ENCODE results near the gene AP5B1.
"Not testable (repeated sequence)": the region's sequence is repeated elsewhere in the genome, so short reads cannot be mapped to it uniquely, and the experiment has no call there.

The AP5B1 gene

GRCh38 chr11:65766535-65766934 lies 14.2 kb downstream of the AP5B1 start:
- Mint-ChIP-seq H3K9me3 (no peaks in the 10 kb centered on the region), H3K4me3 (no peak overlapping the region), H3K27me3 (no peaks in the 10 kb centered on the region), H3K4me1 (peaks cover 8% of the 10 kb centered on the region), H3K27ac (no peak overlapping the region)
- DNase-seq, result no peak
- no peak for ATAC-seq

- no peak for ATAC-seq
- Mint-ChIP-seq H3K4me3 (no peak overlapping the region), H3K27ac (no peak overlapping the region), H3K4me1 (peaks cover under 1% of the 10 kb centered on the region), H3K9me3 (no peaks in the 10 kb centered on the region), H3K27me3 (peaks cover 15% of the 10 kb centered on the region)
- no peak for DNase-seq
Observed at GRCh38 chr11:65764434-65764833, 16.3 kb downstream of the AP5B1 start.

GRCh38 chr11:65762816-65763215 lies 18.0 kb downstream of the AP5B1 start:
- DNase-seq, result not testable (repeated sequence)
- H3K27me3 Mint-ChIP-seq, result peaks cover 17% of the 10 kb centered on the region

GRCh38 chr11:65762169-65762568 lies 18.6 kb downstream of the AP5B1 start:
- not testable (repeated sequence) for H3K27ac Mint-ChIP-seq, ATAC-seq, H3K4me1 Mint-ChIP-seq, H3K4me3 Mint-ChIP-seq, H3K9me3 Mint-ChIP-seq, DNase-seq
- H3K27me3 Mint-ChIP-seq, result peaks cover 23% of the 10 kb centered on the region

More at GRCh38 chr11:65762816-65763215, 18.0 kb downstream of the AP5B1 start:
- not testable (repeated sequence) for H3K4me3 Mint-ChIP-seq, H3K4me1 Mint-ChIP-seq, H3K9me3 Mint-ChIP-seq, H3K27ac Mint-ChIP-seq, ATAC-seq

GRCh38 chr11:65745049-65745448 lies 35.7 kb downstream of the AP5B1 start:
- H3K9me3 Mint-ChIP-seq, result no peaks in the 10 kb centered on the region
- no peak for DNase-seq
- peaks cover 51% of the 10 kb centered on the region for H3K27me3 Mint-ChIP-seq
- no peak for ATAC-seq
- H3K4me3 Mint-ChIP-seq, result no peak overlapping the region
- no peaks in the 10 kb centered on the region for H3K4me1 Mint-ChIP-seq
- H3K27ac Mint-ChIP-seq, result no peak overlapping the region

GRCh38 chr11:65744699-65745042 lies 36.1 kb downstream of the AP5B1 start:
- DNase-seq, result no peak
- Mint-ChIP-seq H3K27me3 (peaks cover 48% of the 10 kb centered on the region), H3K27ac (no peak overlapping the region), H3K4me3 (no peak overlapping the region), H3K4me1 (no peaks in the 10 kb centered on the region), H3K9me3 (no peaks in the 10 kb centered on the region)
- ATAC-seq, result no peak

GRCh38 chr11:65744026-65744698 lies 36.6 kb downstream of the AP5B1 start:
- DNase-seq, result no peak
- Mint-ChIP-seq H3K27me3 (peaks cover 43% of the 10 kb centered on the region), H3K4me1 (no peaks in the 10 kb centered on the region), H3K4me3 (no peak overlapping the region), H3K27ac (no peak overlapping the region), H3K9me3 (no peaks in the 10 kb centered on the region)
- no peak for ATAC-seq

GRCh38 chr11:65743681-65744025 lies 37.1 kb downstream of the AP5B1 start:
- ATAC-seq (no peak), DNase-seq (no peak)
- no peak overlapping the region for H3K27ac Mint-ChIP-seq
- peaks cover 38% of the 10 kb centered on the region for H3K27me3 Mint-ChIP-seq
- H3K4me3 Mint-ChIP-seq, result no peak overlapping the region
- H3K9me3 Mint-ChIP-seq, result no peaks in the 10 kb centered on the region
- no peaks in the 10 kb centered on the region for H3K4me1 Mint-ChIP-seq

- no peak for DNase-seq
- ATAC-seq, result no peak
- Mint-ChIP-seq H3K4me1 (no peaks in the 10 kb centered on the region), H3K27me3 (peaks cover 36% of the 10 kb centered on the region), H3K4me3 (no peak overlapping the region), H3K9me3 (no peaks in the 10 kb centered on the region), H3K27ac (no peak overlapping the region)
Observed at GRCh38 chr11:65742353-65742752, 38.4 kb downstream of the AP5B1 start.

GRCh38 chr11:65741185-65741584 lies 39.6 kb downstream of the AP5B1 start:
- H3K27ac Mint-ChIP-seq, result no peak overlapping the region
- no peaks in the 10 kb centered on the region for H3K4me1 Mint-ChIP-seq
- no peak for DNase-seq
- H3K4me3 Mint-ChIP-seq, result no peak overlapping the region
- H3K27me3 Mint-ChIP-seq, result peaks cover 29% of the 10 kb centered on the region
- no peak for ATAC-seq
- H3K9me3 Mint-ChIP-seq, result peaks cover 5 to 8% of the 10 kb centered on the region in 2 donors

GRCh38 chr11:65739022-65739421 lies 41.8 kb downstream of the AP5B1 start:
- DNase-seq (no peak), ATAC-seq (no peak)
- H3K4me3 Mint-ChIP-seq, result no peak overlapping the region
- H3K27me3 Mint-ChIP-seq, result peaks cover 21% of the 10 kb centered on the region
- H3K9me3 Mint-ChIP-seq, result peaks cover 5 to 8% of the 10 kb centered on the region in 2 donors
- no peak overlapping the region for H3K27ac Mint-ChIP-seq
- H3K4me1 Mint-ChIP-seq, result no peaks in the 10 kb centered on the region

- Mint-ChIP-seq H3K4me1 (no peaks in the 10 kb centered on the region), H3K27ac (no peak overlapping the region), H3K27me3 (peaks cover 22% of the 10 kb centered on the region), H3K4me3 (no peak overlapping the region), H3K9me3 (peaks cover 5 to 8% of the 10 kb centered on the region in 2 donors)
- ATAC-seq, result no peak
- DNase-seq, result no peak
Observed at GRCh38 chr11:65736810-65737209, 44.0 kb downstream of the AP5B1 start.

- H3K9me3 Mint-ChIP-seq, DNase-seq, ATAC-seq, H3K4me3 Mint-ChIP-seq, H3K27ac Mint-ChIP-seq, H3K4me1 Mint-ChIP-seq: not testable (repeated sequence)
- H3K27me3 Mint-ChIP-seq, result peaks cover 26% of the 10 kb centered on the region
Observed at GRCh38 chr11:65735111-65735510, 45.7 kb downstream of the AP5B1 start.

- Mint-ChIP-seq H3K27ac (no peak overlapping the region), H3K9me3 (no peaks in the 10 kb centered on the region), H3K27me3 (peaks cover 16% of the 10 kb centered on the region), H3K4me1 (no peaks in the 10 kb centered on the region), H3K4me3 (no peak overlapping the region)
- no peak for ATAC-seq
- no peak for DNase-seq
Observed at GRCh38 chr11:65730461-65730860, 50.3 kb downstream of the AP5B1 start.

- Mint-ChIP-seq H3K4me3 (no peak overlapping the region), H3K4me1 (no peaks in the 10 kb centered on the region), H3K27me3 (peaks cover 12% of the 10 kb centered on the region), H3K9me3 (no peaks in the 10 kb centered on the region), H3K27ac (no peak overlapping the region)
- ATAC-seq (no peak), DNase-seq (no peak)
Observed at GRCh38 chr11:65727865-65728264, 52.9 kb downstream of the AP5B1 start.

GRCh38 chr11:65726660-65727059 lies 54.1 kb downstream of the AP5B1 start:
- no peak for ATAC-seq
- no peak overlapping the region for H3K4me3 Mint-ChIP-seq
- H3K4me1 Mint-ChIP-seq, result no peaks in the 10 kb centered on the region

More at GRCh38 chr11:65726660-65727059, 54.1 kb downstream of the AP5B1 start:
- H3K9me3 Mint-ChIP-seq, result no peaks in the 10 kb centered on the region
- no peak for DNase-seq
- H3K27me3 Mint-ChIP-seq, result peaks cover 2% of the 10 kb centered on the region
- no peak overlapping the region for H3K27ac Mint-ChIP-seq
